OCI-LY7 (cell line): ENCODE measurements around the gene SDCCAG8. TPM values are rescaled to one million over a fixed set of nuclear protein-coding genes. Genes with fewer than 3 reads are reported as not detected.

Experiments
- BruUV-seq: library from RNA; stranded (reverse); fragments of 400-500 nt; replicated peaks from 2 replicates; lab custom pipeline; 2021; lab: Mats Ljungman, UMichigan
- CTCF ChIA-PET: fragments of 300-600 bp; sonication (Branson Sonifier 250); formaldehyde crosslinking; loops from one replicate; lab custom pipeline; 2022; ENCODE audit warnings: antibody characterized with exemption; ENCODE audit not compliant: unreplicated experiment; lab: Charles Lee
- POLR2A ChIA-PET: fragments of 300-600 bp; sonication (Branson Sonifier 250); formaldehyde crosslinking; loops from one replicate; lab custom pipeline; 2022; ENCODE audit warnings: antibody characterized with exemption; lab: Charles Lee
- DNase-seq: peaks from one replicate; pipeline ENCODE4 v3.0.0-alpha.2; 2015; ENCODE audit warnings: low spot score
- H2AFZ ChIP-seq: fragments of 200-600 bp; sonication (generic), shearing (Covaris generic); 2 replicates; pipeline ENCODE4 v1.6.1; 2014; ENCODE audit warnings: mild to moderate bottlenecking, antibody characterized with exemption, low read length, moderate library complexity
- H3K27ac ChIP-seq: fragments of 200-600 bp; sonication (generic); 2 replicates; pipeline ENCODE4 v1.5.1; 2014; ENCODE audit warnings: mixed run types, low read depth, mild to moderate bottlenecking, moderate library complexity, low read length, inconsistent platforms; ENCODE audit not compliant: poor library complexity, severe bottlenecking
- H3K36me3 ChIP-seq: fragments of 200-600 bp; sonication (generic); 2 replicates; pipeline ENCODE4 v1.6.1; 2014; ENCODE audit warnings: mild to moderate bottlenecking, antibody characterized with exemption, low read length, moderate library complexity, mixed read lengths; ENCODE audit not compliant: insufficient read depth
- H3K4me1 ChIP-seq: fragments of 200-600 bp; sonication (generic); 2 replicates; pipeline ENCODE4 v1.5.1; 2014; ENCODE audit warnings: mild to moderate bottlenecking, low read length; ENCODE audit not compliant: insufficient read depth, poor library complexity, severe bottlenecking
- H3K4me2 ChIP-seq: fragments of 200-600 bp; sonication (generic); 2 replicates; pipeline ENCODE4 v1.6.1; 2014; ENCODE audit warnings: mild to moderate bottlenecking, low read length
- H3K4me3 ChIP-seq: fragments of 200-600 bp; sonication (generic); 2 replicates; pipeline ENCODE4 v1.5.1; 2014; ENCODE audit warnings: mild to moderate bottlenecking, low read depth, low read length; ENCODE audit not compliant: poor library complexity, severe bottlenecking
- H3K79me2 ChIP-seq: fragments of 200-600 bp; sonication (generic); 2 replicates; pipeline ENCODE4 v1.6.1; 2016; ENCODE audit warnings: low read depth, mild to moderate bottlenecking, low read length, moderate library complexity, mixed read lengths; ENCODE audit not compliant: insufficient read depth
- H3K9me2 ChIP-seq: fragments of 200-600 bp; sonication (generic); 2 replicates; pipeline ENCODE4 v1.6.1; 2016; ENCODE audit warnings: mild to moderate bottlenecking, low read length, mixed read lengths; ENCODE audit not compliant: insufficient read depth
- H3K9me3 ChIP-seq: fragments of 200-600 bp; sonication (generic); 2 replicates; pipeline ENCODE4 v1.6.1; 2014; ENCODE audit warnings: mild to moderate bottlenecking, mixed run types, low read length, mixed read lengths
- H4K20me1 ChIP-seq: fragments of 200-600 bp; sonication (generic); 2 replicates; pipeline ENCODE4 v1.6.1; 2014; ENCODE audit warnings: mild to moderate bottlenecking, antibody characterized with exemption, low read length, moderate library complexity, mixed read lengths; ENCODE audit not compliant: insufficient read depth
- CTCF ChIP-seq: fragments of 200-600 bp; sonication (generic); conservative IDR thresholded peaks from 2 replicates; pipeline ENCODE4 v1.5.1; 2014; ENCODE audit warnings: mild to moderate bottlenecking, antibody characterized with exemption, low read length, moderate library complexity, mixed read lengths
- EZH2phosphoT487 ChIP-seq: fragments of 200-600 bp; sonication (generic); IDR thresholded peaks from 2 replicates; pipeline ENCODE4 v1.6.1; 2018; ENCODE audit warnings: low read depth, borderline replicate concordance, mild to moderate bottlenecking, mixed run types, antibody characterized with exemption, low read length, moderate library complexity, mixed read lengths
- intact Hi-C: fragments of 100-400 bp; cut with micrococcal nuclease; formaldehyde crosslinking; loops from one replicate; pipeline ENCODE4 v1.10.0; 2022; ENCODE audit not compliant: unreplicated experiment
- total RNA-seq, 2 experiments: library from RNA; depleted of rRNA in 1 of 2; stranded (reverse); fragments of >200 nt in 1 of 2; shearing (Covaris generic) in 1 of 2; gene quantifications; 2 replicates each; pipeline ENCODE4 v1.2.3, GENCODE V29; 2014 to 2022

Gene SDCCAG8
- total RNA-seq, 2 experiments from 2014 or later: 18.1 to 28.7 TPM

GRCh38 chr1:243505986-243506689, 250.3 kb downstream of the SDCCAG8 start:
- ChIA-PET CTCF (no interaction called here), POLR2A (interaction anchor here (0.7 kb wide), 1 partner anchor 11 kb away, joined by 3 read pairs; no protein-coding TSS in a partner anchor)
- Histone ChIP-seq H3K36me3 (no peaks in the 10 kb centered on the region), H3K9me3 (no peaks in the 10 kb centered on the region), H3K4me2 (no peak overlapping the region), H4K20me1 (no peaks in the 10 kb centered on the region), H3K4me1 (no peaks in the 10 kb centered on the region), H3K9me2 (no peaks in the 10 kb centered on the region), H3K4me3 (no peak overlapping the region), H3K27ac (no peak overlapping the region), H3K79me2 (no peaks in the 10 kb centered on the region), H2AFZ (no peak overlapping the region)
- TF ChIP-seq CTCF (no peak), EZH2phosphoT487 (no peak)
- DNase-seq: no peak
- BruUV-seq: no TSS peak
- intact Hi-C loops: no loop called here

GRCh38 chr1:243507001-243507671, 251.3 kb downstream of the SDCCAG8 start:
- Histone ChIP-seq H4K20me1 (no peaks in the 10 kb centered on the region), H3K36me3 (no peaks in the 10 kb centered on the region), H2AFZ (no peak overlapping the region), H3K79me2 (no peaks in the 10 kb centered on the region), H3K4me1 (no peaks in the 10 kb centered on the region), H3K9me3 (no peaks in the 10 kb centered on the region), H3K4me3 (no peak overlapping the region), H3K9me2 (no peaks in the 10 kb centered on the region), H3K27ac (no peak overlapping the region), H3K4me2 (no peak overlapping the region)
- ChIA-PET POLR2A (no interaction called here), CTCF (no interaction called here)
- DNase-seq: no peak
- TF ChIP-seq CTCF: no peak
- TF ChIP-seq EZH2phosphoT487: no peak
- intact Hi-C loops: no loop called here
- no TSS peak for BruUV-seq
